Uterus (tissue), 4 donors: ENCODE measurements around the gene EPB41L1. TPM values are rescaled to one million over a fixed set of nuclear protein-coding genes. Genes with fewer than 3 reads are reported as not detected.

Source experiments
- DNase-seq, 2 donors: peaks; one replicate each; pipeline ENCODE4 v3.0.0-alpha.2; 2019 to 2020
- H3K27ac ChIP-seq, 2 donors: fragments of 200-600 bp; sonication (generic); 1 replicate in 1 of 2; 2 replicates in 1 of 2; pipeline ENCODE4 v1.5.1; 2016 to 2018
- H3K27me3 ChIP-seq, 2 donors: fragments of 200-600 bp; sonication (generic); one replicate each; pipeline ENCODE4 v1.5.1; 2018 to 2019; ENCODE audit warnings: control low read depth in 1 of 2
- H3K36me3 ChIP-seq, 2 donors: fragments of 200-600 bp; sonication (generic); one replicate each; pipeline ENCODE4 v1.5.1; 2019; ENCODE audit warnings: control low read depth in 1 of 2
- H3K4me1 ChIP-seq, 2 donors: fragments of 200-600 bp; sonication (generic); one replicate each; pipeline ENCODE4 v1.5.1; 2018 to 2019; ENCODE audit warnings: control low read depth in 1 of 2
- H3K4me3 ChIP-seq, 2 donors: fragments of 200-600 bp; sonication (generic); 1 replicate in 1 of 2; 2 replicates in 1 of 2; pipeline ENCODE4 v1.5.1; 2018 to 2019; ENCODE audit warnings: mild to moderate bottlenecking in 1 of 2
- H3K9me3 ChIP-seq, 2 donors: fragments of 200-600 bp; sonication (generic); one replicate each; pipeline ENCODE4 v1.5.1; 2019; ENCODE audit warnings: control low read depth in 1 of 2
- POLR2A ChIP-seq, 2 donors: fragments of 450-650 bp; IDR thresholded peaks; one replicate each; pipeline ENCODE4 v1.6.1; 2016; ENCODE audit warnings: antibody characterized with exemption in 2 of 2, mild to moderate bottlenecking in 1 of 2, moderate library complexity in 1 of 2
- intact Hi-C: fragments of 100-400 bp; cut with DNase I; formaldehyde crosslinking; loops from one replicate; pipeline ENCODE4 v1.15.1; 2023; ENCODE audit warnings: low total_unique reads
- total RNA-seq, 4 donors: library from RNA; depleted of rRNA in 3 of 4; stranded (reverse); fragments of >200 nt in 3 of 4; gene quantifications; one replicate each; pipeline versions ENCODE4 v1.1.0 to v1.2.4, GENCODE V29; 2014 to 2023
- TF ChIP-seq, protein P1 (sequence below), 4 experiments: fragments of 200-600 bp in 2 of 4; fragments of 450-650 bp in 2 of 4; sonication (generic) in 2 of 4; IDR thresholded peaks; one replicate each; pipeline ENCODE4 v1.5.1; 2016 to 2019; ENCODE audit warnings: antibody characterized with exemption in 4 of 4, mild to moderate bottlenecking in 2 of 4, moderate library complexity in 1 of 4
- donor health status: DM: yes; HTN: yes; CAD: no.

The EPB41L1 gene
- total RNA-seq, 4 donors from 2014 or later: 4.9 to 69.2 (median 33.2) TPM

DNA sequence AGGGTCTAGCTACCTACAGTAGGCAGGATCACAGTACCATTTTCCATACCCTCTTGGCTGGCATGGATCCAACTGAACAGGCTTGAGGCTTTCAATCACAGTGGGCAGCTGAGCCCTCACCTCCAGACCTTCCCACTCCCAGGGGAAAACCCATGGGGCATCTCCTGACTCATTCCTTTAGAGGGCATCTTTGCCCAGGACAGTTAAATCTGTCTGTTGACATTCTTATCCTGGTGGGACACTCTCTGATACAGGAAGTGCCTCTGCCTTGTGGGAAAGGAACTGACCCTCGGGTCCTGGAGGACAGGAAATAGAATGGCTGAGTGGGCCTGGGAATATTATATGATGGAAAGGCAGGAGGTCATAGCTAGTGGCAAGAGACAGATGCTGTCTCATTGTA lies 10.2 kb upstream of the EPB41L1 start:
- Histone ChIP-seq H3K9me3 (no peaks in the 10 kb centered on the region), H3K27me3 (no peaks in the 10 kb centered on the region), H3K4me1 (no peaks in the 10 kb centered on the region), H3K36me3 (no peaks in the 10 kb centered on the region), H3K27ac (no peak overlapping the region), H3K4me3 (no peak overlapping the region)
- no peak for DNase-seq
- TF ChIP-seq POLR2A (IDR thresholded peaks at IDR 0.05): no peak
- TF ChIP-seq, protein P1, sequence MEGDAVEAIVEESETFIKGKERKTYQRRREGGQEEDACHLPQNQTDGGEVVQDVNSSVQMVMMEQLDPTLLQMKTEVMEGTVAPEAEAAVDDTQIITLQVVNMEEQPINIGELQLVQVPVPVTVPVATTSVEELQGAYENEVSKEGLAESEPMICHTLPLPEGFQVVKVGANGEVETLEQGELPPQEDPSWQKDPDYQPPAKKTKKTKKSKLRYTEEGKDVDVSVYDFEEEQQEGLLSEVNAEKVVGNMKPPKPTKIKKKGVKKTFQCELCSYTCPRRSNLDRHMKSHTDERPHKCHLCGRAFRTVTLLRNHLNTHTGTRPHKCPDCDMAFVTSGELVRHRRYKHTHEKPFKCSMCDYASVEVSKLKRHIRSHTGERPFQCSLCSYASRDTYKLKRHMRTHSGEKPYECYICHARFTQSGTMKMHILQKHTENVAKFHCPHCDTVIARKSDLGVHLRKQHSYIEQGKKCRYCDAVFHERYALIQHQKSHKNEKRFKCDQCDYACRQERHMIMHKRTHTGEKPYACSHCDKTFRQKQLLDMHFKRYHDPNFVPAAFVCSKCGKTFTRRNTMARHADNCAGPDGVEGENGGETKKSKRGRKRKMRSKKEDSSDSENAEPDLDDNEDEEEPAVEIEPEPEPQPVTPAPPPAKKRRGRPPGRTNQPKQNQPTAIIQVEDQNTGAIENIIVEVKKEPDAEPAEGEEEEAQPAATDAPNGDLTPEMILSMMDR (IDR thresholded peaks at IDR 0.05): no peak
- intact Hi-C loops: no loop called here

DNA sequence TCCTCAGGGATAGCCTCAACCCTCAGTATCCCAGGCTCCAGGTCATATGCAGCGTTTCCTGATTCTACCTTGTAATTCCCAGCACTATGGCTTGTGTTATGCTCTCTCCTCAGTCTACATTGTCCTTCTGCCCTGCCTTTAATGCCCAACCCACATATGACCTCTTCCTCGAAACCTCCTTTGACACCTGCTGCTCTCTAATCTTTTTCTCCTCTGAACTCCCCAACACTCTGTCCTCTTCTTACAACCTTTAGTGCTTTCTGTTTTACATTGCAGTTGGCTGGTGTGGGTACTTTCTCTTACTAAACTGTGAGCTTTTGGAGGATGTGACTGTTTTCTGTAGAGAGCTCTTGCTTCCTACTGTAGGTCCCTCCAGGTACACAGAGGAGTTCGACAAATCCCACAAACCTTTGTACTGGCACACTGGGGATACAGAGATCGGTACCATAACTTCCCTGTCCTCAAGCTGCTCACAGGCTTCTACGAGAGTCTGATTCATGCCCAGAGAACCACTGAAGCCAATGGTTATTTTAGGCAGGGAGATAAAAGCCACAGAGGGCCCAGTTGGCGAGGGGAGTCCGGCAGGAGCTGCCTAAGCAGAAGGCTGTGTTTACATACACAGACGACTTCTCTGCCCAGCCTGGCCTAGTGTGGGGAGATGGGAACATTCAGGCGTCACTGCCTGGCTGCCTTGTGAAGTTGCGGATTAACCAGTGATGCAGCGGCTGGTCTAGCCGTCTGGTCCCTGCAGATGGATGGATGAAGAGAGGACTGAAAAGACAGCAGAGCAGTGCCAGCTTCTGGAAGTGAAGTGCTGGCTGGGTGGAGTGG lies 8.4 kb upstream of the EPB41L1 start:
- Histone ChIP-seq H3K9me3 (no peaks in the 10 kb centered on the region), H3K4me3 (no peak overlapping the region), H3K27me3 (no peaks in the 10 kb centered on the region), H3K27ac (no peak overlapping the region), H3K4me1 (no peaks in the 10 kb centered on the region), H3K36me3 (no peaks in the 10 kb centered on the region)
- TF ChIP-seq, protein P1 (IDR thresholded peaks at IDR 0.05): no peak
- TF ChIP-seq POLR2A (IDR thresholded peaks at IDR 0.05): no peak
- intact Hi-C loops: no loop called here
- no peak for DNase-seq

DNA sequence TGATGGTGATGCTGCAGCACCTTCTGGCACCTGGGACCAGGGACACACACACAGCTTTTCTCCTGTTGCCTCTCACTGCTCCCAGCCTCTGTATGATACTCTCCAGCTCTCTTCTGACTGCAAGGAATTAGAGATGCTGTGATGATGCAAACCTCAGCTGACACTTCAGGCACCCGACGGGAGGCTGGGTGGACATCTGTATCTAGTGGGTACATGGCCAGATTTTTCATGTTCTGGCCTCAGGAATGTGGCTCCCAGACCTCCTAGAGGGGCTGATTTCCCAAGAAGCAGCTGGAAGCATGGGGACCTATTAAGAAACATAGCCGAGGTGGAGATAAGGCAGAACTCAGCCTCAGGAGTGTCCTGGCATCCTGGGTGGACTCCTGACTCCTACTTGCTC lies 6.8 kb upstream of the EPB41L1 start:
- no peak for TF ChIP-seq POLR2A (IDR thresholded peaks at IDR 0.05)
- TF ChIP-seq, protein P1 (IDR thresholded peaks at IDR 0.05): no peak
- H3K9me3 ChIP-seq: no peaks in the 10 kb centered on the region
- H3K4me1 ChIP-seq: no peaks in the 10 kb centered on the region
- H3K4me3 ChIP-seq: no peak overlapping the region
- no peaks in the 10 kb centered on the region for H3K27me3 ChIP-seq
- H3K36me3 ChIP-seq: no peaks in the 10 kb centered on the region
- DNase-seq: peak; percentile 25 to 35
- no peak overlapping the region for H3K27ac ChIP-seq
- intact Hi-C loops: no loop called here

DNA sequence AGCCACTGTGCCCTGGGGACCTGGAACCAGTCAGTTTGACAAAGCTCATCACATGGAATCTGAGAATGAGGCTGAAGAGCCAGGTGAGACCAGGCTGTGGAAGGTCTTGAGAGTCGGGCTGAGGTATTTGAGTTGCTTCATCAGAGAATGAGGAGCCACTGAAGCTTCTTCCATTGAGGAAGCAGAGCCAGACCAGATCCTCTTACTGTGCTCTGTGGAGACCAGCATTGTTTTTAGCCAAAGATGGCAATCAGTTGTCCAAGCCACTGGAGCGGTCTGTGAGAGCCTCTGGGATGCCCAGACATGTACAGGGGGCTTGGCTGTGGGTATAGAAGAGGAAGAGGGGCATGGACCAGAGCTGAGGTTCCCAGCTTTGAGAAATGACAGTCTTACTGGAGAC lies 6.1 kb upstream of the EPB41L1 start:
- intact Hi-C loops: no loop called here
- Histone ChIP-seq H3K4me3 (no peak overlapping the region), H3K27ac (no peak overlapping the region), H3K36me3 (no peaks in the 10 kb centered on the region), H3K9me3 (no peaks in the 10 kb centered on the region), H3K4me1 (no peaks in the 10 kb centered on the region), H3K27me3 (no peaks in the 10 kb centered on the region)
- TF ChIP-seq, protein P1 (IDR thresholded peaks at IDR 0.05): no peak
- no peak for TF ChIP-seq POLR2A (IDR thresholded peaks at IDR 0.05)
- DNase-seq: no peak

DNA sequence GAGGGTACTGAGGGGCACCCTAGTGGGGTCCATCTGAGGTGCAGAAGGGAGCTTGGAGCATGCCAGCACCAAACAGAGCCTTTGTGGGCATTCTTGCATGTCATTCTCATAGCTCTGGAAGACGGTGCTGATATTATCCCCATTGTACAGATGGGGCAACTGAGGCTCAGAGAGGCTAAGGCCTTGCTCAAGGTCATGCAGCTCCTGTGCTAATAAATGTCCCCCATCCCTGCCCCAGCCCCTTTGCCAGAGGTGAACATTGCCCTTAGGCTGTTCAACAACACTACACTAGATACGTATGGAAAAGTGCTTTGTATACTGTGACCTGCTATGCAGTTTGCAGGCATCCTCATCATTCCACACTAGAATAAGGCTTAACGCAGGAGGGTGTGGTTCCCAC lies 5.5 kb upstream of the EPB41L1 start:
- no peaks in the 10 kb centered on the region for H3K4me1 ChIP-seq

More for the DNA sequence above, 5.5 kb upstream of the EPB41L1 start:
- Histone ChIP-seq H3K27me3 (no peaks in the 10 kb centered on the region), H3K9me3 (no peaks in the 10 kb centered on the region), H3K36me3 (no peaks in the 10 kb centered on the region), H3K27ac (no peak overlapping the region), H3K4me3 (no peak overlapping the region)
- no peak for TF ChIP-seq POLR2A (IDR thresholded peaks at IDR 0.05)
- TF ChIP-seq, protein P1 (IDR thresholded peaks at IDR 0.05): no peak
- intact Hi-C loops: no loop called here
- DNase-seq: no peak
